Measurements from ENCODE around the gene MAD1L1. TPM values are rescaled to one million over a fixed set of nuclear protein-coding genes. Genes with fewer than 3 reads are reported as not detected.

The MAD1L1 gene
- total and polyA plus RNA-seq, 10 donors: 47.3 to 118 (median 68.2) TPM

DNA sequence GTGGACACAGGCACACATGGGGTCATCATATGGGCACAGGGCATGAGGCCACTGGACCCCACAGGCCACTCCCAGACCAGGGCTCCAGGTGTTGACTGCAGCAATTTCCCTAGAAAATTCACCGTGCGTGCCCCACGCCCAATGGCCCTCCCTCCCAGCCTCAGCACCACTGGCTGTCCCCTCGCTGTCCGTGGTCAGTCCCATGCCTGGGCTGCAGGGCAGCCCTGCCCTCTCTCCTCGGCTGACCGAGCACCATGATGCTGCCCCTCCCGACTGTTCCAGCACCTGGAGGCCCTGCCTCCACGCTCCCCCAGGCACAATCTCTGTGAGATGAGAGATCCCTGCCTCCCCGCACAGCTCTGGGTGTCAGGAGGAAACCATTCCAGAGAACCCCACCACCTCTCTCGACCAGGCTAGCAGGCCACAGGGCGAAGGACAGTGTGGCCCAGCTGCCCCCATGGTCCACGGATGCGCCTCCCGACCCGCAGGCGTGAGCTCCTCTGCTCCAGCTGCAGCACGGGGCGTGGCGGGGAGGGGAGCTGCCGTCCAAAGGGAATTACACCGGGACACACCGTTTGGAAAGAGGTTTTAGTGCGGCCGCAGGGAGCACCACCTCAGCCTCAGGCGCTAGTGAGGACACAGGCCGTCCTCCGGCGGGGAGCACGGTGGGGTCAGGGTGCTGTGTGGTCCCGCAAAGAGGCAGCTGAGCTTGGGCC, 21.8 kb upstream of the MAD1L1 start:
- no peaks in the 10 kb centered on the region for H3K9me3 ChIP-seq
- peaks cover under 1 to 36% (median 9%) of the 10 kb centered on the region in 6 donors for H3K4me1 ChIP-seq
- H3K27me3 ChIP-seq (replicated peaks in 1 of 7): no peaks in the 10 kb centered on the region
- peaks cover 0 to 90% (median 62%) of the 10 kb centered on the region in 6 donors for H3K36me3 ChIP-seq
- TF ChIP-seq, protein P1, sequence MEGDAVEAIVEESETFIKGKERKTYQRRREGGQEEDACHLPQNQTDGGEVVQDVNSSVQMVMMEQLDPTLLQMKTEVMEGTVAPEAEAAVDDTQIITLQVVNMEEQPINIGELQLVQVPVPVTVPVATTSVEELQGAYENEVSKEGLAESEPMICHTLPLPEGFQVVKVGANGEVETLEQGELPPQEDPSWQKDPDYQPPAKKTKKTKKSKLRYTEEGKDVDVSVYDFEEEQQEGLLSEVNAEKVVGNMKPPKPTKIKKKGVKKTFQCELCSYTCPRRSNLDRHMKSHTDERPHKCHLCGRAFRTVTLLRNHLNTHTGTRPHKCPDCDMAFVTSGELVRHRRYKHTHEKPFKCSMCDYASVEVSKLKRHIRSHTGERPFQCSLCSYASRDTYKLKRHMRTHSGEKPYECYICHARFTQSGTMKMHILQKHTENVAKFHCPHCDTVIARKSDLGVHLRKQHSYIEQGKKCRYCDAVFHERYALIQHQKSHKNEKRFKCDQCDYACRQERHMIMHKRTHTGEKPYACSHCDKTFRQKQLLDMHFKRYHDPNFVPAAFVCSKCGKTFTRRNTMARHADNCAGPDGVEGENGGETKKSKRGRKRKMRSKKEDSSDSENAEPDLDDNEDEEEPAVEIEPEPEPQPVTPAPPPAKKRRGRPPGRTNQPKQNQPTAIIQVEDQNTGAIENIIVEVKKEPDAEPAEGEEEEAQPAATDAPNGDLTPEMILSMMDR (IDR thresholded peaks at IDR 0.05 in 8 of 11, conservative IDR thresholded peaks at IDR 0.05 in 3 of 11): no peak
- TF ChIP-seq POLR2AphosphoS5 (IDR thresholded peaks at IDR 0.05) (peak in 1 of 3 donors; percentile 54), POLR2A (IDR thresholded peaks at IDR 0.05) (no peak)
- DNase-seq: no peak
- intact Hi-C loops (cut with DNase I; ENCODE audit: low total_unique reads): no loop called here
- H3K27ac ChIP-seq: no peak overlapping the region
- 93 to 94% (median 94%) methylated on average over 24 to 31 of the region's 31 CpGs for WGBS, 5 donors
- no peak overlapping the region for H3K4me3 ChIP-seq

- H3K9me3 ChIP-seq: no peaks in the 10 kb centered on the region
- H3K4me1 ChIP-seq: peaks cover 9 to 36% (median 15%) of the 10 kb centered on the region in 6 donors
- H3K36me3 ChIP-seq: peaks cover 0 to 81% (median 57%) of the 10 kb centered on the region in 6 donors
- DNase-seq: no peak
- H3K4me3 ChIP-seq: no peak overlapping the region
- intact Hi-C loops (cut with DNase I; ENCODE audit: low total_unique reads): no loop called here
- WGBS, 5 donors: 86 to 94% (median 91%) methylated on average over 18 to 32 of the region's 32 CpGs
- peak overlapping the region in 1 of 8 donors; percentile 69 for H3K27ac ChIP-seq
- H3K27me3 ChIP-seq (replicated peaks in 1 of 7): no peaks in the 10 kb centered on the region
- TF ChIP-seq, protein P1 (IDR thresholded peaks at IDR 0.05 in 8 of 11, conservative IDR thresholded peaks at IDR 0.05 in 3 of 11): no peak
- TF ChIP-seq POLR2AphosphoS5 (IDR thresholded peaks at IDR 0.05) (peak in 1 of 3 donors; percentile 48), POLR2A (IDR thresholded peaks at IDR 0.05) (no peak)
Measured at GRCh38 chr7:2253525-2254244, 20.9 kb upstream of the MAD1L1 start.

- no peak overlapping the region for H3K4me3 ChIP-seq
- 81 to 93% (median 89%) methylated on average over 7 to 9 of the region's 9 CpGs for WGBS, 5 donors
- H3K4me1 ChIP-seq: peaks cover 9 to 41% (median 21%) of the 10 kb centered on the region in 6 donors
- no peaks in the 10 kb centered on the region for H3K27me3 ChIP-seq (replicated peaks in 1 of 7)
- TF ChIP-seq, protein P1 (IDR thresholded peaks at IDR 0.05 in 8 of 11, conservative IDR thresholded peaks at IDR 0.05 in 3 of 11): no peak
- peak in 1 of 3 donors; percentile 46 for TF ChIP-seq POLR2AphosphoS5 (IDR thresholded peaks at IDR 0.05)
- no peaks in the 10 kb centered on the region for H3K9me3 ChIP-seq
- intact Hi-C loops (cut with DNase I; ENCODE audit: low total_unique reads): no loop called here
- peaks cover 0 to 74% (median 54%) of the 10 kb centered on the region in 6 donors for H3K36me3 ChIP-seq
- H3K27ac ChIP-seq: peak overlapping the region in 3 of 8 donors; percentile 44 to 69 (median 58)
- no peak for DNase-seq
Measured at GRCh38 chr7:2253021-2253420, 20.3 kb upstream of the MAD1L1 start.
